Measurements from ENCODE around the gene CHRM4. TPM values are rescaled to one million over a fixed set of nuclear protein-coding genes. Genes with fewer than 3 reads are reported as not detected.
A peak's percentile ranks its signal among the peaks of the same experiment; 100 is the strongest.

The CHRM4 gene
- total RNA-seq, 3 donors from 2014 or later = 0.66 to 1.1 TPM; not detected in 1

DNA sequence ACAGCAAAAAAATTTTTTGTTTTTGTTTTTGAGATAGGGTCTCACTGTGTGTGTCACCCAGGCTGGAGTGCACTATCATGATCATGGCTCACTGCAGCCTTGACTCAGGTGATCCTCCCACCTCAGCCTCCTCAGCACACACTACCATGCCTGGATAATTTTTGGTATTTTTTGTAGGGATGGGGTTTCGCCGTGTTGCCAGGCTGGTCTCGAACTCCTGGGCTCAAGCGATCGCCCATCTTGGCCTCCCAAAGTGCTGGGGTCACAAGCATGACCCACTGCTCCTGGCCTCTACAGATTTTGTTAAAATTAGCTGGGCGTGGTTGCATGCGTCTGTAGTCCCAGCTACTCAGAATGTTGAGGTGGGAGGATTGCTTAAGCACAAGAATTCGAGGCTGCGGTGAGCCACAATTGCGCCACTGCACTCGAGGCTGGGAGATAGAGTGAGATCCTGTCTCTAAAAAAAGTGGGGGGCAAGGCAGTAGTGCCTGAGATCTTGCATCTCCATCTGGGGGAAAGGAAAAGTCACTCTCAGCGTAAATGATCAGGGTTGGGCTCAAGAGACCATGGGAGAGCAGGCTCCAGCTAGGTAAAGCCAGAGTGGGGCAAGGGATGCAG is 54.9 kb downstream of the CHRM4 start:
- Histone ChIP-seq H3K27ac (peak overlapping the region in 1 of 2 donors; percentile 12), H3K9me3 (no peaks in the 10 kb centered on the region), H3K27me3 (peaks cover 0 to 18% of the 10 kb centered on the region in 2 donors), H3K4me3 (no peak overlapping the region), H3K4me1 (no peaks in the 10 kb centered on the region), H3K36me3 (no peaks in the 10 kb centered on the region)
- DNase-seq (ENCODE audit: low spot score in 2 of 2) = no peak
- intact Hi-C loops (cut with DNase I; ENCODE audit: low total_unique reads) = no loop called here
- TF ChIP-seq POLR2A (IDR thresholded peaks at IDR 0.05) = no peak
- no peak for TF ChIP-seq POLR2AphosphoS5 (IDR thresholded peaks at IDR 0.05)
- no peak for TF ChIP-seq CTCF (IDR thresholded peaks at IDR 0.05)

- Histone ChIP-seq H3K4me1 (no peaks in the 10 kb centered on the region), H3K27me3 (peaks cover 0 to 18% of the 10 kb centered on the region in 2 donors), H3K27ac (peak overlapping the region in 1 of 2 donors; percentile 29), H3K36me3 (no peaks in the 10 kb centered on the region), H3K4me3 (no peak overlapping the region), H3K9me3 (no peaks in the 10 kb centered on the region)
- no peak for DNase-seq (ENCODE audit: low spot score in 2 of 2)
- intact Hi-C loops (cut with DNase I; ENCODE audit: low total_unique reads) = loop anchor here (1.0 kb wide), 1 partner anchor 38 kb away; no protein-coding TSS in a partner anchor
- no peak for TF ChIP-seq CTCF (IDR thresholded peaks at IDR 0.05)
- no peak for TF ChIP-seq POLR2A (IDR thresholded peaks at IDR 0.05)
- no peak for TF ChIP-seq POLR2AphosphoS5 (IDR thresholded peaks at IDR 0.05)
Observed at GRCh38 chr11:46335890-46336562, 55.5 kb downstream of the CHRM4 start.

DNA sequence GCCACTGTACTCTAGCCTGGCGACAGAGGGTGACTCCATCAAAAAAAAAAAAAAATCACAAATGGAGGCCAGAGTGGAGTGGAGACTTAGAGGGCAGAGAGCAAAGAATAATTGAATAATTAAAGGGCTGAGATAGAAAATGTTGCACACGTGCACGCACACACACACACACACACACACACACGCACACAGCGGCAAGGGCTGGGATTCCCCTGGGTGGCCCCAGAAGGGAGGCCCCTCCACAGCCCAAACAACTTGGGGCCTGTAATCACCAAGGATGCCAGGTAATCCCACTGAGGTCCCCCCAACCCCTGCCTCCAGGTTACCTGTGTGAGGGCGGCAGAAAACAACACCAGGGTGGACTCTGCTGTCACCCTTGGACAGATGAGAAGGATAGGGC is 56.3 kb downstream of the CHRM4 start:
- intact Hi-C loops (cut with DNase I; ENCODE audit: low total_unique reads) = loop anchor here (1.0 kb wide), 1 partner anchor 39 kb away; no protein-coding TSS in a partner anchor
- H3K4me3 ChIP-seq = no peak overlapping the region
- DNase-seq (ENCODE audit: low spot score in 2 of 2) = no peak

GRCh38 chr11:46334211-46334610 is 57.4 kb downstream of the CHRM4 start:
- DNase-seq (ENCODE audit: low spot score in 2 of 2) = no peak
- Histone ChIP-seq H3K4me3 (no peak overlapping the region), H3K9me3 (no peaks in the 10 kb centered on the region), H3K27me3 (peaks cover 0 to 18% of the 10 kb centered on the region in 2 donors), H3K4me1 (no peaks in the 10 kb centered on the region), H3K36me3 (no peaks in the 10 kb centered on the region), H3K27ac (no peak overlapping the region)
- intact Hi-C loops (cut with DNase I; ENCODE audit: low total_unique reads) = no loop called here
- TF ChIP-seq POLR2A (IDR thresholded peaks at IDR 0.05) (no peak), CTCF (IDR thresholded peaks at IDR 0.05) (no peak), POLR2AphosphoS5 (IDR thresholded peaks at IDR 0.05) (no peak)

More for the DNA sequence above, 56.3 kb downstream of the CHRM4 start:
- TF ChIP-seq POLR2A (IDR thresholded peaks at IDR 0.05) = no peak
- no peak for TF ChIP-seq CTCF (IDR thresholded peaks at IDR 0.05)
- no peak for TF ChIP-seq POLR2AphosphoS5 (IDR thresholded peaks at IDR 0.05)
- Histone ChIP-seq H3K9me3 (no peaks in the 10 kb centered on the region), H3K27ac (peak overlapping the region in 1 of 2 donors; percentile 29), H3K4me1 (no peaks in the 10 kb centered on the region), H3K36me3 (no peaks in the 10 kb centered on the region), H3K27me3 (peaks cover 0 to 18% of the 10 kb centered on the region in 2 donors)

Other genes with a start within 250 kb of the CHRM4 start
- gene CREB3L1, start 114.1 kb downstream of the CHRM4 start, total RNA-seq = 1 to 10 TPM; 1.6 to 5.1 (median 2.0) TPM
- 10 to 100 TPM; 42.3 to 46.5 (median 46.2) TPM for gene DGKZ, start 44.3 kb downstream of the CHRM4 start, total RNA-seq
- 100 to 1,000 TPM in 1 of 3 donors, 10 to 100 TPM in 2; 20.5 to 115 (median 54.7) TPM for gene MDK, start 10.1 kb downstream of the CHRM4 start, total RNA-seq
- gene AMBRA1, start 202.2 kb upstream of the CHRM4 start, total RNA-seq = 10 to 100 TPM; 32.5 to 38.9 (median 34.1) TPM
- gene HARBI1, start 225.5 kb upstream of the CHRM4 start, total RNA-seq = 1 to 10 TPM; 1.6 to 9.1 (median 3.5) TPM
- 100 to 1,000 TPM in 1 of 3 donors, 10 to 100 TPM in 2; 84.2 to 113 (median 87.5) TPM for gene ATG13, start 225.8 kb upstream of the CHRM4 start, total RNA-seq

Data from breast epithelium (tissue), 4 donors.